Measurements from ENCODE around the gene DCAF5.
"Not testable (repeated sequence)": the region's sequence is repeated elsewhere in the genome, so short reads cannot be mapped to it uniquely, and the experiment has no call there.

The DCAF5 gene, protein sequence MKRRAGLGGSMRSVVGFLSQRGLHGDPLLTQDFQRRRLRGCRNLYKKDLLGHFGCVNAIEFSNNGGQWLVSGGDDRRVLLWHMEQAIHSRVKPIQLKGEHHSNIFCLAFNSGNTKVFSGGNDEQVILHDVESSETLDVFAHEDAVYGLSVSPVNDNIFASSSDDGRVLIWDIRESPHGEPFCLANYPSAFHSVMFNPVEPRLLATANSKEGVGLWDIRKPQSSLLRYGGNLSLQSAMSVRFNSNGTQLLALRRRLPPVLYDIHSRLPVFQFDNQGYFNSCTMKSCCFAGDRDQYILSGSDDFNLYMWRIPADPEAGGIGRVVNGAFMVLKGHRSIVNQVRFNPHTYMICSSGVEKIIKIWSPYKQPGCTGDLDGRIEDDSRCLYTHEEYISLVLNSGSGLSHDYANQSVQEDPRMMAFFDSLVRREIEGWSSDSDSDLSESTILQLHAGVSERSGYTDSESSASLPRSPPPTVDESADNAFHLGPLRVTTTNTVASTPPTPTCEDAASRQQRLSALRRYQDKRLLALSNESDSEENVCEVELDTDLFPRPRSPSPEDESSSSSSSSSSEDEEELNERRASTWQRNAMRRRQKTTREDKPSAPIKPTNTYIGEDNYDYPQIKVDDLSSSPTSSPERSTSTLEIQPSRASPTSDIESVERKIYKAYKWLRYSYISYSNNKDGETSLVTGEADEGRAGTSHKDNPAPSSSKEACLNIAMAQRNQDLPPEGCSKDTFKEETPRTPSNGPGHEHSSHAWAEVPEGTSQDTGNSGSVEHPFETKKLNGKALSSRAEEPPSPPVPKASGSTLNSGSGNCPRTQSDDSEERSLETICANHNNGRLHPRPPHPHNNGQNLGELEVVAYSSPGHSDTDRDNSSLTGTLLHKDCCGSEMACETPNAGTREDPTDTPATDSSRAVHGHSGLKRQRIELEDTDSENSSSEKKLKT

DNA sequence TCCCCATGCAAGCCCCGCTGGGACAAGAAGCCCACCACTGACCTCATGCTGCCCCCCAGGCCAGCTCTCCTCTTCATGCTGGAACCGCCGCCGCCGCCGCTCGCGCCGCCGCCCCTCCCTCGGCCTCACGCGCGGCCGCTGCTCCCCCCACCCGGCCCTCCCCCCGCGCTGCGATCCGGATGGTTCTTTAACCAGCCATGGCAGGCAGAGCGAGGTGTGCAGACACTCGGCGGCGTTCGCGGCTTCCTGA lies at the start of gene DCAF5:
Gene DCAF5 (minus strand): TSS at position 218 of the 250 bp plus-strand sequence. CDS start 141 bp downstream, at position 77.
- DNase-seq: peak; percentile 97

DNA sequence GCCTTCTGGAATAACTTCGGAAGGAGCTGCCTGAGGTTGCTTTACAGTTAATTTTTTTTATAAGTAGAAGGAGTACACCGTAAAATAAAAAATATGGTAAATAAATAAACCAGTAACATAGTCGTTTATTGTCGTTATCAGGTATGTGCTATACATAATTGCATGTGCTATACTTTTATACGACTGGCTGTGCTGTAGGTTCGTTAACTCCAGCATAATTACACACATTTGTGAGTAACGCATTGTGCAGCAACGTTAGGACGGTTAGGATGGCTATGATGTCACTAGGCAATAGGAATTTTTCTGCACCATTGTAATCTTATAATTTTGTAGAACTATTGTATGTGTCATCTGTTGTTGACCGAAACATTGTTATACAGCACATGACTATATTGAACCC lies 46.9 kb upstream of the DCAF5 start:
- no peak for DNase-seq

DNA sequence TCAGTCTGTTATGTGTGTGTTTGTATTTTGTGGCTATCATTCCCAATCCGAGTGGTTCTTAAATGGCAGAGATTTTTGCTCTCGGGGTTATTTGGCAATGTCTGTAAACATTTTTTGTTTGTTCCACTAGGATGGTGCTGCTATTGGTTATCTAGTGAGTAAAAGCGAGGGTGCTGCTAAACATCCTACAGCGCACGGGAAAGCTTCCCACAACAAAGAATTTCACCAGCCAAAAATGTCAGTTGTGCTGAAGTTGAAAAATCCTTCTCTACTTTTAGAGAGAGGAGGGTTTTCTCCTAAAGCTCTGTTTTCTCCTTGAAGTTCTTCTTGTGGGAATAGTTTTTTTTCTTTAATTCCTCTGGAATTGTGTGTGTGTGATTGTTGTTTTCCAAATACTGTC lies 40.8 kb upstream of the DCAF5 start:
- DNase-seq: no peak

DNA sequence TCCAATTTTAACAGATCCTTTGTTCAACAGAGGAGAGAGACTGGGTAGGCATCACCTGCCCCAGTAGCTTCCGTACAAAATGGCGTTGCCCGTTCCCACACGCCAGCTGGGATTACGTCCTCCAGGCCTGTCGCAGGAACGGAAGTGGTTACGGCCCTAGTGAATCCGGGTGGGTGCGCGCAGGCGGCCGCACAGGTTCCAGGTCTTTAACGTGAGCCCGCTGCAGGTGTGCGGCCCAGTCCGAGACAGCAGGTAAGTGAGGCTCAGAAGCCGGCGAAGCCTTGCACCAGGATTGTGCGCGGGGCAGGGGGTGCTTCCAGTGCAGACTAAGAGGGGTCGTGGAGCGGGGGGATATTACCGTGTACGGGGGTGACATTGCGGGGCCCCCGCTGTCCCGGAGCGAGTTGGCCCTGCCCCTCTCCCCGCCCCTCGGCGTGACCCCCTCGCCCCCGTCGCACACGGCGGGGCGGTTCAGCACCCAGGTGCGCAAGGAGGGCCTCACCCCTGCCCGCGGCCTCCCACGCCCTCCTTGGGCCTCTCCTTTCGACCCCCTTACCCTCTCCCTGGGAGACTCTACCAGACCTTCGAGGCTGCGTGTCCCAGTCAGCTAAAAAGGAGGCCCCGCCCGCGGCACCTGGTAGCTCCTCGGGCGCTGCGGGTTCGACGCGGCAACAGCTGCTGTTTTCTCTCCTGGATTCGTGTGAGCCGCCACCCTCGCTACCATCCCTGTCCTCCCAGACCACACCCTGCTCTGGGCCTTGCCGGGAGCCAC lies 38.6 kb upstream of the DCAF5 start, which contains the start of gene EXD2:
Gene EXD2 (plus strand): TSS at position 159 of the 772 bp plus-strand sequence. CDS start 17,973 bp downstream, outside the sequence.
- peak; percentile 98 for DNase-seq

DNA sequence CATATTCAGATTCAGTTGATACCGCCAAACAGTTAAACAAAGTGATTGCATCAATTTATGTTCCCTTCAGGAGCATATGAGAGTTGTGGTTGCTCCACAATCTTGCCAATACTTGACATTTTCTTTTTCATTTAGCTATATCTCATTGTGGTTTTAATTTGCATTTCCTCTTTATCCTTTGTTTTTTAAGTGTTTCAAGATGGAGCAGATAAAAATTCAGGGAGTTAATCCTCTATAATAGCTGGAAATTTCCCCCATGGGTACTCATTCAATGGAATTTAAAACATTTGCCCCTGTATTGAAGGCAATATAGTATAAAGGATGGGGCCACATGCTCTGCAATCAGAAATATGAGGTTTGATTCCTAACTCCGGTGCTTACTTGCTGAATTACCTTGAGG lies 37.3 kb upstream of the DCAF5 start:
- DNase-seq: no peak

DNA sequence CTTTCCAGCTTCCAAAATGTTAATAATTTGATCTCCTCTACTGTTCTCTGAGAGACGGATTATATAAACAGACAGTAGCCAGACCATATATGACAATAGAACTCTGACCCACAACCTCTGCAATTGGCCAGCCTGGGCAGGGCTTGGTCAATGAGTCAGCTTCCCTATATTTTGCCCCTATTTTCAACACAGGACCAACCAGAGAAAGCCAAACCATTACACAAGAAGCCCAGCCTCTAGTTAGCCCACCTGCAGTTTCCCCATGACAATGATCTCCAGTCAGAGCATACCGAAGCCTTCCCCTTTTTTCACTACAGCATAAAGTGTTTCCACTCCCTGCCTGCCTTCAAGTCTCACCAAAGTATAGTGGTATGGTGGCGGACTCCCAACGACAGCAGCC lies 30.8 kb upstream of the DCAF5 start:
- no peak for DNase-seq

DNA sequence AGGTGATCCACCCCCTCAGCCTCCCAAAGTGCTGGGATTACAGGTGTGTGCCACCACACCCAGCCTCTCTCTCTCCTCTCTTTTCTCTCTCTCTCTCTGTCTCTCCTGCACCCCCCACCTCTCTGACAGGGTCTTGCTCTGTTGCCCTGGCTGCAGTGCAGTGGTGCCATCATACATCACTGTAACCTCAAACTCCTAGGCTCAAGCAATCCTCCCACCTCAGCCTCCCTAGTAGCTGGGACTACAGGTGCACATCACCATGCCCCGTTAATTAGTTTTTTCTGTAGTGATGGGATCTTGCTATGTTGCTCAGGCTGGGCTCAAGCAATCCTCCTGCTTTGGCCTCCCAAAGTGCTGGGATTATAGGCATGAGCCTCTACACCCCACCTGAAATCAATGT lies 29.7 kb upstream of the DCAF5 start:
- not testable (repeated sequence) for DNase-seq

DNA sequence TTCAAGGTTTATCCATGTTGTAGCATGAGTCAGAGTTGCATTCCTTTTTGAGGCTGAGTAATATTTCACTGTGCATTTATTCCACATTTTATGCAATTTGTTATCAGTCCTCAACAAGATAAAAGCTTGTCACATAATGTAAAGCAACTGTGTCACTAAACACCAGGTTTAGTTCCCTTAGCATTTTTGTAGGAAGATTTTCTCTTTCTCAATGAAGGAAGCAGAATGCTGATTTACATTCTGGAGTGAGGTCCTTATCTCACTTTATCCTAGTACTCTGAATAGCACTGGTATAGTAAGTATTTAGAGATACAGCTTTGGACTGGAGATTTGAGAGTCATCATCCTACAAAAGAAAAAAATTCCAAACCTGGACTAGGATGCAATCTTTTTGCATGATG lies 28.6 kb upstream of the DCAF5 start:
- DNase-seq: no peak

DNA sequence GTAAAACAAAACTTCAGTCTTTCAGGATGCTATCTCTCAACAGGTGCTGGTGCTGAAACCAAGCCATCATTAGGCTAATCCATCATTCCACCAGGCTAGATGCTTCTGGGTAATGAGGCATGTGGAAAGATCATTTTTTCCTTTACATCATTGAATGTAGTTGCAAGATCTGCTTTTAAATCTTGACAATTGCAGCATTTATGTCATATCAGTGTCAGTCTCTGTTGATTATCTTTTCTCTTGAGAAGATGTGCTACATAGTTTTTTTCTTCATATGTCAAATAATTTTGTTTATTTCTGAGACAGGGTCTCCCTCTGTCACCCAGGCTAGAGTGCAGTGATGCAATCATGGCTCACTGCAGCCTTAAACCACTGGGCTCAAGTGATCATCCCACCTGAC lies 22.2 kb upstream of the DCAF5 start:
- DNase-seq: no peak

DNA sequence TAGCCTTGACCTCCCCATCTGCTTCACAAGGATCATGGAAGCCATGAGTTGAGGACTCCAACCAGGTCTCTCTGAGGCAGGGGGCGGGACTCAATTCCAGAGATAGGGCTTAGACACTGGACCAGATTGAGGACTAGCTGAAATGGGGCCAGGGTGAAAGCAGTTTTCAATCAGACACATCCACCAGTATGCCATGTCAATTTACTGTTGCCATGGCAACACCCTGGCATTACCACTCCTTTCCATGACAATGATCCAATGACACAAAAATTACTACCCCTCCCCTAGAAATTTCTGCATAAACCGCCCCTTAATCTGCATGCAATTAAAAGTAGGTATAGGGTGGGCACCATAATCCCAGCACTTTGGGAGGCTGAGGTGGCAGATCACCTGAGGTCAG lies 18.6 kb upstream of the DCAF5 start:
- peak; percentile 18 for DNase-seq

DNA sequence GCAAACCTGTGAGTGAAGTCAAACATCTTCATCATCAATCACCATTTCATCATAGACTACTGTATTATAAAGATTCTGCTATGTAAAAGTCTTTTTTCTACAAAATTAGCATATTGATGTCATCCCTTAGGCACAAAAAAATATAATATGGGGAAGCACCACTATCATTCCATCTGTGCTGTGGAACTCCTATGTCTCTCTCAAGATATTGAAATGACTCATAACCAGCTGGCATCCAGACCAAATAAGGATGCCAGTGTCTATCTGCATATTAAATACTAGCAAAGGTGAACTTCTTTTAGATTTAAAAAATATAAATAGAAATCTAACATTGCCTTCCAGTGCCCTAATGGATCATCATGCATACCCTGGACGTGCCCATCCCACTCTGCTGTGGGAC lies 17.9 kb upstream of the DCAF5 start:
- peak; percentile 14 for DNase-seq

DNA sequence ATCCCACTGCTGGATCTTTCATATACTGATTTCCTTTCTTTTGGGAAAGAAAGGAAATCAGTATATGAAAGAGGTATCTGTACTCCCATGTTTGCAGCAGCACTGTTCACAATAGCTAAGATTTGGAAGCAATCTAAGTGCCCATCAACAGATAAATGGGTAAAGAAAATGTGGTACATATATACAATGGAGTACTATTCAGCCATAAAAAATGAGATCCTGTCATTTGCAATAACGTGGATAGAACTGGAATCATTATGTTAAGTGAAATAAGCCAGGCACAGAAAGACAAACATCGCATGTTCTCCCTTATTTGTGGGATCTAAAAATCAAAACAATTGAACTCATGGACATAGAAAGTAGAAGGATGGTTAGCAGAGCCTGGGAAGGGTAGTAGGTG lies 12.9 kb upstream of the DCAF5 start:
- not testable (repeated sequence) for DNase-seq

DNA sequence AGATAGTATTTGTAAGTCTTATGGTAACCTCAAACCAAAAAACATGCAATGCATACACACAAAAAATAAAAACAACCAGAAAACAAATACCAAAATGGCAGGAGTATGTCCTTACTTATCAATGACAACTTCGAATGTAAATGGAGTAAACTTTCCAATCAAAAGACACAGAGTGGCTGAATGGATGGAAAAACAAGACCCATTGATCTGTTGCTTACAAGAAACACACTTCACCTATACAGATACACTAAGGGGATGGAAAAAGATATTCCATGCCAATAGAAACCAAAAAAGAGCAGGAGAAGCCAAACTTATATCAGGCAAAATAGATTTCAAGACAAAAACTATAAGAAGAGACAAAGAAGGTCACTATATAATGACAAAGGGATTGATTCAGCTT lies 8.7 kb upstream of the DCAF5 start:
- DNase-seq: no peak

DNA sequence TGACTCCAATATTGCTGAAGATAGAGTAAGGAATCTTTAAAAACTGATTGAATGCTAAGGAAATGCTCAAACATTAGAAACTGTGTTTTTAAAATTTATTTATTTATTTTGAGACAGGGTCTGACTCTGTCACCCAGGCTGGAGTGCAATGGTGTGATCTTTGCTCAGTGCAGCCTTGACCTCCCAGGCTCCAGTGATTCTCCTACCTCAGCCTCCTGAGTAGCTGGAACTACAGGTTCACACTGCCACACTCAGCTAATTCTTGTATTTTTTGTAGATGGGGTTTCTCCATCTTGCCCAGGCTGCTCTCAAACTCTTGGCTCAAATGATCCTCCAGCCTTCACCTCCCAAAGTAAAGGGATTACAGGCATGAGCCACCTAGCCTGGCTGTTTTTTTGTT lies 3.3 kb upstream of the DCAF5 start:
- DNase-seq: no peak

DNA sequence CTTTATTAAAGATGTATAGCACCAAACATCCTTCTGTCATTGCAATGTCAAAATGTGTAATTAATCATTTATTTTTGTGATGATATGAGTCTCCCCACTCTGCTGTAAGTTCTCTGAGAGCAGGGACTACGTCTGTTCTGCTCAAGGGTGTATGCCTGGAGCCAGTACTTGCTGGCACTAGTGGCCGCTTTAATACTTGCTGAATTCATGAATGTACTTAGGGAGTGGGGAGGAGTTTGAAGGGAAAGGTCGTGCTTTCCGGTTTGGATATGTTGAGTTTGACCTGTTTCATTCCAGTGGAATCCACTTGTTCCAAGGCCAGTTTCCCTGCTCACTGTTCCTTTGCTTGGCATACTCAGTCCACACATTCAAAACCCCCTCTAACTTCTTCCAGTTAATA lies 1.9 kb upstream of the DCAF5 start:
- peak; percentile 27 for DNase-seq

DNA sequence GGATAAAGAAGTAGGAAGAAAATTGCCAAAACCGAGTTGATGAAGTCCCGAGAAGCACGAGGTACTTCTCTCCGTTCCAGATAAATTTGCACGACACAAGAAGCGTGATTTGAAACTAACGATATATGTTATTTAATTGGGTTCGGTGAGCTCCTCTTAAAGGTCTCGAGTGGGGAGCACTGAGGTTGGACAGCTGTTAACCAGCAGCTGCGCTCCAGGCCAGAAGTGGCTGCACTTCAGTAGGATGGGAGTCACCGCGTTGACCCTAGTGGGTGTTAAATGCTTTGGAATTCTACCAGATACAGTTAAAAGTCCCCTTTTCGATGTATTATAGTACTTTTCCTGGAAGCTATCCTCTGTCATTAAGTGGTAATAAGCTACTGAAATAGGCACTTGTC lies 953 bp upstream of the DCAF5 start:
- peak; percentile 66 for DNase-seq

DNA sequence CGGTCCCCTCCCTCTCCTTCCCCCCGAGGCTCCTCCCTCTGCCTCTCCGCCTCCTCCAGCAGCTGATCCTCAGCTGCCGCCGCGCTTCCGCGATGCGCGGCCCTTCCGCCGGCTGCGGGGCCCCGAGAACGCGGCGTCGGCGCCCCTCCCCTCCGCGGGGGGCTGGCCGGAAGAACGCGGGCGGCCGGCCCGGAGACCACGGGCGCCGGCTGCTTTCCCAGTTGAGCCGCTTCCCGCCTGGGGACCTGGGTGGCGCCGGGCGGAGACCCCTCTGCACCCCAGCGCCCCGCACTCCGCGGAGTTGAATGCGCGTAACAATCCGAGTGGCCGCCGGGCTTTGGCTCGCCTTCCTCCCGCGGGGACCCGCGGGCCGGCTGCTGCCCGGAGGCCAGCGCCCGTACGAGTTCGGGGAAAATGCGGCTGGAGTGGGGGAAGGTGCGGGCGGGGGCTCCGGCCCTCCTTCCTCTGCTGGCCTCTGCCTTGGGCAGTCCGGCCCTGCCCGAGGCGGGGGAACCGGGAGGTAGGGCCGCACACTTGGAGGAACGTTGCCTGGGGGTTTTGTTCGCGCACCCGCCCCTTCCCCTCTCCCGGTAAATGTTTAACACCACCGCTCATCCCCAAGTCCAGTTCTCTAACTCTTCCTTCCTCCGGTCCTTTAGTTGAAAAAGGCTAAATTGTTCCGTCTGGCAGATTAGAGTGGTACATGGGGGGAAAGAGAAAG lies 393 bp upstream of the DCAF5 start:
- DNase-seq: peak; percentile 78

DNA sequence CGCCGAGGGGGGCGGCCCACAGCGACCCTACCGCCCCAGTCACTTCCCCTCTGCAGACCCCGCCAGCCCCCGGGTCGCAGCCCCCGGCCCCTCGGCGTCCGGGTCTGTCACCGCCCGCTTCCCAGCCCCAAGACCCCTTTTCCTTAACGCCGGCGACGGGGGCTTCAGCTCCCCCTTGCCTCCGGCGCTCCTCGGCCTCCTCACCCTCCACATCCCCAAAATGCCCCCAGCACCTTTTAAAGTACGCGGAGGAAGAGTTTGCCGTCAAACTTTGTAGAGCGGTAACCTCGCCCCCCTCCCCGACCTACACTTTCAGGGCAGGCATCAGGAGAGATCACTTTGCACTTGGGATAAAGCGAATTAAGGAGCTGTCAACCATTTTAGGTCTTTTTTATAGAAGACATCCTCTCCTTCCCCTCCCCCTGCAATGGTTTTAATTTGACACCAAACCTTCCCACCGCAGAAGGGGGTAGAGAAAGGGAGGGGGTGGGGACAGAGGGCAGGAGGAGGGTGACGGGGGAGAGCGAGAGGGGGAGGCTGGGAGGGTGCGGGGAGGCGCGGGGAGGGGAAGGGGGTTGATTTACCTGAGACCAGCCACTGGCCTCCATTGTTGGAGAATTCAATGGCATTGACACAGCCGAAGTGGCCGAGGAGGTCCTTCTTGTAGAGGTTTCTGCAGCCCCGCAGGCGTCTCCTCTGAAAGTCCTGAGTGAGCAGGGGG lies 578 bp downstream of the DCAF5 start:
- DNase-seq: peak; percentile 71

DNA sequence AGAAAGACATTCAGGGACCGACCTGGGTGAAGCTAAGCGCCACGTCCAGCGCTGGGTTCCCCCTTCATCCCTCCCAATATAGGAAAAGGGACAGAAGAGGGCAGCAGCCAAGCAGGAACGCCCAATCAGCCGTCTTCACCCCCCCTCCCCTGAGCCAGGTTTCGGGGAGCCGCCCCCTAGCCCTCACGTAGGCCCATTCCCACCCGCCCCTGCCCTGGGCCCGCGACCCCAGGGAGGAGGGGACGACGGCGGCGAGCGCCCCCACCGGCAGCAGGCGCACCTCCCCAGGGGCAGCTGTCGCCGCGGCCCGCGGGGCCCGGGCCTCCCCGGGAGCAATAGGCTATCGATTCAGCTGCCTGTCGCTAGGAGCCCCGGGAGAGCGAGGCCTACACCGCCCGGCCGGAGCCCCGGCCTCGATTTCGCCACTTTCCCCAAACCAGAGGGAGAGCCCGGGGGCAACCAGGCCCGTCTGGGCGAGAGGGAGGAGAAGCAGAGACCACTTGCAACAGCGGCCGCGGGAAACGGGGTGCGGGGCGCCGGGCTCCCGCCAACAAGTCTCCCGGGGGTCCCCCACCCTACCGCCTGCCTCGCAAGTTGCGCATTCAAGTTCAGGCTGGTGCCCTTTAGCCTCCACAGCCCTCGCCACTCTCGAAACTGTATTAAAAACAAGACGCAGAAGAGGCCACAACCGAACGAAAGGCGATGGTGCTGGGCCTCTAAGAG lies 1.3 kb downstream of the DCAF5 start:
- peak; percentile 83 for DNase-seq

DNA sequence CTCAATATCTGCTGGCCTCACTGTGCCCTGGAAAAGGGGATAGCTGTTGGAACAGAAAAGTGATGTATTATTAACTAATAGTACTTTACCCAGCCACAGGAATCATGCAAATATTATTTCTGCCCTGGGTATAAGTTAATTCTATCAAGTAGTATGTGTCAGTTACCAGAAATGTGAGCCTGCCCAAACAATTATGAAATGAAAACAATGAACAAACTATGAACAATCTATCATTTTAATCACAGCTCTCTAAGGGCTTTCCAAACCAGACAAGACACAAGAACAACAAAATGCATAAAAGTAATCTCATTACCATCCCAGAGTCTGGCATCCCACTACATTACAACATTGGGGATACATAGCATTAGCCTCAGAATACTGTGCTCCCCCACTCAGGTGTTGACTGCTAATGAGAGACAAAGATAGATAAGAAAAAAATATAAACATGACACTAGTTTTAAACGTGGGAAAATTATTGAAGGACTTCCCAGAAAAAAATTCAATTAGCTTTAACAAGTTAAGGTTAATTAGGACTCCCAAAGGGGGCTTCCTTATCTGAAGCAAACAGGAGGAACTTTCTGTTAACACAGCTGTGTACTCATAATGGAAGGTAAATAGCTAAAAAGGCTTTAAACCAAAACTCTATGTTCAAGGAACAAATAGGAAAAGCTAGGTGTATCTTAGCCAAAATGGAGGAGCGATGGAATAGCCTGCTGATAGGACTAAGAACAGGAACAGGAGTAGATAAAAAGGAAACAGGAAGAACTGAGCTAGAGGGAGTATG lies 3.3 kb downstream of the DCAF5 start:
- no peak for DNase-seq
